ENCODE measurements around the gene RASGEF1B. TPM values are rescaled to one million over a fixed set of nuclear protein-coding genes. Genes with fewer than 3 reads are reported as not detected.

RASGEF1B gene
- polyA plus RNA-seq, 2 of the 4 experiments (the other 2 are of a cell fraction): 0.16 TPM; not detected in 1

- Histone ChIP-seq H3K4me2 (no peak overlapping the region), H3K9me3 (no peaks in the 10 kb centered on the region), H3K4me1 (no peaks in the 10 kb centered on the region), H3K4me3 (no peak overlapping the region), H3K27ac (no peak overlapping the region)
- TF ChIP-seq FOXS1 (CRISPR knock-in tag; IDR thresholded peaks at IDR 0.05): no peak
- no peak for TF ChIP-seq CBX2 (IDR thresholded peaks at IDR 0.05; ENCODE audit: borderline replicate concordance, low read depth)
- no peak for TF ChIP-seq E2F6 (IDR thresholded peaks at IDR 0.05; ENCODE audit: borderline replicate concordance, low read depth)
- TF ChIP-seq NPAS2 (CRISPR knock-in tag; IDR thresholded peaks at IDR 0.05; ENCODE audit: borderline replicate concordance): no peak
- TF ChIP-seq MAZ (IDR thresholded peaks at IDR 0.05; ENCODE audit: borderline replicate concordance, low read depth, low read length): no peak
- TF ChIP-seq JUNB (IDR thresholded peaks at IDR 0.05): no peak
- TF ChIP-seq RNF2 (IDR thresholded peaks at IDR 0.05; ENCODE audit: borderline replicate concordance, low read depth): no peak
- no peak for TF ChIP-seq BCL3 (IDR thresholded peaks at IDR 0.05)
- DNase-seq (ENCODE audit: low read depth in 1 of 2, low spot score in 1 of 2) (no peak), FAIRE-seq (no peak), ATAC-seq (no peak)
- WGBS (ENCODE audit: missing lambda C conversion rate): 38% methylated on average over 1 of the region's 1 CpG
- POLR2A ChIA-PET: no interaction called here
- CTCF ChIA-PET: no interaction called here
Measured at GRCh38 chr4:81507530-81507929, 35.8 kb upstream of the RASGEF1B start.

DNA sequence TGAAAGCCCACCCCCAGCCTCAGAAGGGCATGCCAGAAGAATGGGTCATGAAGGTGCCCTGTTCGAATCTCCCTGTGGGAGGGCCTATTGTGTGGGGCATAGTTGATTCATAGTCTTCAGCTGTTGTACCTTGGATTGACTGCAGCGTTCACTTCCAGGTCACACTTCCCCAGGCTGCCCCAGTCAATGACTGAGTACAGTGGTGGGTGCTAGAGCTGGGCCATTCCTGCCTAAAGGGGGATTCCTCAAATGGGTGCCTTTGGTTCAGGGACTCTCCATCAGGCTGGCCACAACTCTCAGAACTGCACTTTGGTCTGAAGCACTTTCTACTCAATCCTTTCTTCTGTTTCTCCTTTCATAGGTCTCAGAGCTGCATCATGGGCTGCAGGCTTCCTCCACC, 35.0 kb upstream of the RASGEF1B start:
- Histone ChIP-seq H3K27ac (no peak overlapping the region), H3K4me2 (no peak overlapping the region), H3K4me3 (no peak overlapping the region), H3K4me1 (no peaks in the 10 kb centered on the region), H3K9me3 (no peaks in the 10 kb centered on the region)
- no peak for FAIRE-seq
- no peak for TF ChIP-seq NPAS2 (CRISPR knock-in tag; IDR thresholded peaks at IDR 0.05; ENCODE audit: borderline replicate concordance)
- TF ChIP-seq, protein P1, sequence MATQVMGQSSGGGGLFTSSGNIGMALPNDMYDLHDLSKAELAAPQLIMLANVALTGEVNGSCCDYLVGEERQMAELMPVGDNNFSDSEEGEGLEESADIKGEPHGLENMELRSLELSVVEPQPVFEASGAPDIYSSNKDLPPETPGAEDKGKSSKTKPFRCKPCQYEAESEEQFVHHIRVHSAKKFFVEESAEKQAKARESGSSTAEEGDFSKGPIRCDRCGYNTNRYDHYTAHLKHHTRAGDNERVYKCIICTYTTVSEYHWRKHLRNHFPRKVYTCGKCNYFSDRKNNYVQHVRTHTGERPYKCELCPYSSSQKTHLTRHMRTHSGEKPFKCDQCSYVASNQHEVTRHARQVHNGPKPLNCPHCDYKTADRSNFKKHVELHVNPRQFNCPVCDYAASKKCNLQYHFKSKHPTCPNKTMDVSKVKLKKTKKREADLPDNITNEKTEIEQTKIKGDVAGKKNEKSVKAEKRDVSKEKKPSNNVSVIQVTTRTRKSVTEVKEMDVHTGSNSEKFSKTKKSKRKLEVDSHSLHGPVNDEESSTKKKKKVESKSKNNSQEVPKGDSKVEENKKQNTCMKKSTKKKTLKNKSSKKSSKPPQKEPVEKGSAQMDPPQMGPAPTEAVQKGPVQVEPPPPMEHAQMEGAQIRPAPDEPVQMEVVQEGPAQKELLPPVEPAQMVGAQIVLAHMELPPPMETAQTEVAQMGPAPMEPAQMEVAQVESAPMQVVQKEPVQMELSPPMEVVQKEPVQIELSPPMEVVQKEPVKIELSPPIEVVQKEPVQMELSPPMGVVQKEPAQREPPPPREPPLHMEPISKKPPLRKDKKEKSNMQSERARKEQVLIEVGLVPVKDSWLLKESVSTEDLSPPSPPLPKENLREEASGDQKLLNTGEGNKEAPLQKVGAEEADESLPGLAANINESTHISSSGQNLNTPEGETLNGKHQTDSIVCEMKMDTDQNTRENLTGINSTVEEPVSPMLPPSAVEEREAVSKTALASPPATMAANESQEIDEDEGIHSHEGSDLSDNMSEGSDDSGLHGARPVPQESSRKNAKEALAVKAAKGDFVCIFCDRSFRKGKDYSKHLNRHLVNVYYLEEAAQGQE (IDR thresholded peaks at IDR 0.05): no peak
- no peak for TF ChIP-seq MYC (IDR thresholded peaks at IDR 0.05; ENCODE audit: borderline replicate concordance, low read length)
- TF ChIP-seq HOXA7 (CRISPR knock-in tag; IDR thresholded peaks at IDR 0.05): no peak
- no peak for TF ChIP-seq BCL3 (IDR thresholded peaks at IDR 0.05)
- 0% methylated on average over 1 of the region's 2 CpGs for WGBS (ENCODE audit: missing lambda C conversion rate)
- POLR2A ChIA-PET: no interaction called here
- ATAC-seq: no peak
- DNase-seq (ENCODE audit: low read depth in 1 of 2, low spot score in 1 of 2): no peak
- CTCF ChIA-PET: no interaction called here

DNA sequence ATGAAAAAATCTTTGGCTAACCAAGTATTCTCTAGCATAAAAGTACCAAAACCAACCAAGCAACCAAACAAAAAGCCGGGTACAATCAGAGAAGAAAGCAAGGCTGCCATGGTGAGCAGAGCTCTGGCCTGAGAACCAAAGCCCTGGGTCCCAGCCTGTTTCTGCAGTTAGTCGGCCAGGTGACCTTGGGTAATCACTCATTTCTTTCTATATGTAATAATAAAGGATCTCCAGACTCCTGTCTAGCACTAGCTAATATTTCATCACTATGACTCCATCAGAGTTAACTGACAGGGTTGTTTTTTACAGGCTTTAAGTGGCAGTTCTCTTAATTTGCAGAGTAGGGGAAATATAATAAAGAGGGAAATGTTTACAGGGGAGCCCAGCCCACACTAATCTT, 34.0 kb upstream of the RASGEF1B start:
- POLR2A ChIA-PET: no interaction called here
- CTCF ChIA-PET: interaction anchor here (0.9 kb wide), 1 partner anchor 763 kb away, joined by 3 read pairs; no protein-coding TSS in a partner anchor

More for the DNA sequence above, 34.0 kb upstream of the RASGEF1B start:
- Histone ChIP-seq H3K9me3 (no peaks in the 10 kb centered on the region), H3K27ac (no peak overlapping the region), H3K4me3 (no peak overlapping the region), H3K4me1 (no peaks in the 10 kb centered on the region), H3K4me2 (no peak overlapping the region)
- whole genome bisulfite sequencing (ENCODE audit: missing lambda C conversion rate): 24% methylated on average over 2 of the region's 2 CpGs
- no peak for FAIRE-seq
- TF ChIP-seq EP300 (IDR thresholded peaks at IDR 0.05) (no peak), E2F6 (IDR thresholded peaks at IDR 0.05; ENCODE audit: borderline replicate concordance, low read depth) (no peak), TP53 (CRISPR knock-in tag; IDR thresholded peaks at IDR 0.05) (no peak), NR3C1 (IDR thresholded peaks at IDR 0.05) (no peak), CBX2 (IDR thresholded peaks at IDR 0.05; ENCODE audit: borderline replicate concordance, low read depth) (no peak)
- DNase-seq (ENCODE audit: low read depth in 1 of 2, low spot score in 1 of 2): no peak
- no peak for ATAC-seq

All from A549 (cell line).